Neural cell (in vitro differentiated cells): ENCODE results near the gene NFIA. TPM values are rescaled to one million over a fixed set of nuclear protein-coding genes. Genes with fewer than 3 reads are reported as not detected.

Experiments used
- H2AFZ ChIP-seq: fragments of 200-600, 300-800 bp; sonication (generic), shearing (Covaris generic); 2 replicates; pipeline ENCODE4 v1.6.0; 2014; ENCODE audit warnings: low read depth, mild to moderate bottlenecking, antibody characterized with exemption, low read length, moderate library complexity
- H3F3A ChIP-seq: fragments of 200-600 bp; shearing (Covaris generic); 2 replicates; pipeline ENCODE4 v1.6.1; 2016; ENCODE audit warnings: mild to moderate bottlenecking, moderate library complexity, mixed read lengths, antibody characterized with exemption, low read length; ENCODE audit not compliant: insufficient read depth, poor library complexity, severe bottlenecking
- H3K27ac ChIP-seq: fragments of 200-600, 300-800 bp; sonication (generic), shearing (Covaris generic); 2 replicates; pipeline ENCODE4 v1.5.1; 2014; ENCODE audit warnings: mild to moderate bottlenecking, low read length, moderate library complexity
- H3K27me3 ChIP-seq: fragments of 300-800, 200-600 bp; sonication (generic), shearing (Covaris generic); 2 replicates; pipeline ENCODE4 v1.6.0; 2014; ENCODE audit warnings: mild to moderate bottlenecking, low read depth, low read length, moderate library complexity; ENCODE audit not compliant: insufficient read depth
- H3K36me3 ChIP-seq: fragments of 300-800, 200-600 bp; sonication (generic), shearing (Covaris generic); 2 replicates; pipeline ENCODE4 v1.5.1; 2014; ENCODE audit warnings: mild to moderate bottlenecking, antibody characterized with exemption, low read length, moderate library complexity; ENCODE audit not compliant: insufficient read depth
- H3K4me2 ChIP-seq: fragments of 300-800, 200-600 bp; sonication (generic), shearing (Covaris generic); 2 replicates; pipeline ENCODE4 v1.6.0; 2014; ENCODE audit warnings: mild to moderate bottlenecking, low read length
- H3K4me3 ChIP-seq: fragments of 300-800, 200-600 bp; sonication (generic), shearing (Covaris generic); 2 replicates; pipeline ENCODE4 v1.5.1; 2014; ENCODE audit warnings: mild to moderate bottlenecking, low read length, moderate library complexity
- H3K79me2 ChIP-seq: fragments of 200-600 bp; shearing (Covaris generic); replicated peaks from 2 replicates; pipeline ENCODE4 v1.6.0; 2014; ENCODE audit warnings: mild to moderate bottlenecking, low read length, moderate library complexity; ENCODE audit not compliant: insufficient read depth
- H3K9ac ChIP-seq: fragments of 300-800, 200-600 bp; sonication (generic), shearing (Covaris generic); 2 replicates; pipeline ENCODE4 v1.6.1; 2016; ENCODE audit warnings: mild to moderate bottlenecking, low read length, mixed read lengths
- H3K9me2 ChIP-seq: fragments of 200-600 bp; shearing (Covaris generic); 2 replicates; pipeline ENCODE4 v1.6.1; 2016; ENCODE audit warnings: mild to moderate bottlenecking, low read length, mixed read lengths; ENCODE audit not compliant: insufficient read depth
- H3K9me3 ChIP-seq: fragments of 200-600, 300-800 bp; sonication (generic), shearing (Covaris generic); 2 replicates; pipeline ENCODE4 v1.6.1; 2016; ENCODE audit warnings: mild to moderate bottlenecking, mixed run types, low read length, moderate library complexity, mixed read lengths
- H4K20me1 ChIP-seq: fragments of 200-600 bp; shearing (Covaris generic); 2 replicates; pipeline ENCODE4 v1.6.1; 2016; ENCODE audit warnings: mild to moderate bottlenecking, mixed run types; ENCODE audit not compliant: insufficient read depth
- EP300 ChIP-seq: fragments of 450-650 bp; conservative IDR thresholded peaks from 2 replicates; pipeline ENCODE4 v1.6.1; 2014; ENCODE audit warnings: antibody characterized with exemption, mild to moderate bottlenecking, moderate library complexity; ENCODE audit not compliant: poor library complexity, severe bottlenecking
- EZH2 ChIP-seq: fragments of 200-600, 300-800 bp; shearing (Covaris generic), sonication (generic); IDR thresholded peaks from 2 replicates; pipeline ENCODE4 v1.6.1; 2014; ENCODE audit warnings: antibody characterized with exemption, low read length, borderline replicate concordance, mild to moderate bottlenecking; ENCODE audit not compliant: insufficient read depth, poor library complexity, severe bottlenecking
- MXI1 ChIP-seq: fragments of 450-650 bp; conservative IDR thresholded peaks from 2 replicates; pipeline ENCODE4 v1.6.1; 2014; ENCODE audit warnings: antibody characterized with exemption, mild to moderate bottlenecking; ENCODE audit not compliant: poor library complexity, severe bottlenecking
- POLR2AphosphoS5 ChIP-seq: IDR thresholded peaks from 2 replicates; pipeline ENCODE4 v1.6.1; 2012
- RAD21 ChIP-seq: fragments of 450-650 bp; conservative IDR thresholded peaks from 2 replicates; pipeline ENCODE4 v1.6.1; 2014; ENCODE audit warnings: antibody characterized with exemption, mild to moderate bottlenecking, moderate library complexity
- SMC3 ChIP-seq: fragments of 450-650 bp; conservative IDR thresholded peaks from 2 replicates; pipeline ENCODE4 v1.6.1; 2014; ENCODE audit warnings: antibody characterized with exemption, mild to moderate bottlenecking, moderate library complexity; ENCODE audit not compliant: poor library complexity
- TAF1 ChIP-seq: IDR thresholded peaks from 2 replicates; pipeline ENCODE4 v1.6.1; 2012; ENCODE audit warnings: low read depth
- polyA plus RNA-seq: library from polyadenylated mRNA; depleted of rRNA; stranded (reverse); fragments of >200 nt; gene quantifications from 2 replicates; pipeline ENCODE4 v1.2.3, GENCODE V29; 2014
- TF ChIP-seq, protein P1 (sequence below): IDR thresholded peaks from 2 replicates; pipeline ENCODE4 v1.6.1; 2012; ENCODE audit warnings: borderline replicate concordance
- TF ChIP-seq, protein P2 (sequence below): fragments of 450-650 bp; IDR thresholded peaks from 2 replicates; pipeline ENCODE4 v1.5.1; 2014; ENCODE audit warnings: antibody characterized with exemption, mild to moderate bottlenecking, moderate library complexity; ENCODE audit not compliant: poor library complexity, severe bottlenecking

The NFIA gene
- polyA plus RNA-seq, 1 donor from 2014 or later: 0.47 TPM

DNA sequence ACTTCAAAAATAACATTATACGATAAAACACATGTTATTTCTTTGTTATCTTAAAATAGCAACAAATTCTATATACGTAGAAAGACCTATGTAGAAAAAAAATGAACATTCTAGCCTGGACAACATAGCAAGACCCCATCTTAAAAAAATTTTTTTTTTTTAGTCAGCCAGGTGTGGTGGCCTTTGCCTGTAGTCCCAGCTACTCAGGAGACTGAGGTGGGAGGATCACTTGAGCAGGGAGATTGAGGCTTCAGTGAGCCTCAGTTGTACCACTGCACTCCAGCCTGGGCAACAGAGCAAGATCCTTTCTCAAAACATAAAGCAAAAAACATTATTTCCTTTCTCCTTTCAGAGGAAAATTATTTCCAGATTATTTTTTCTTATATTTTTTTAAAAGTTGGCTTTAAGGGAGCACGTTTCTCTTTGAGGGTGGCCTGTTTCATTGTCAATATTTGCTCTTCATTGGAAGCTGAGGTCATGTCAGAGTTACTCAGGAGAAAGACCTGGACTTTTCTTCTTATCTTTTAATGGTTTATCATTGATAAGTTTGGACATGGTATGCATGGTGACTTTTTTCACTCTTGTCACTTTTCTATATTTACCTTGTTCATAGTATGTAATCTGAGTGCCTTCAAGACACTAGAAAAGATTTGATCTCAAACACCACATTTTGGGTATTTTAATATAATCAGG lies 32.0 kb downstream of the NFIA start:
- no peaks in the 10 kb centered on the region for H3K79me2 ChIP-seq
- H3K9ac ChIP-seq: no peak overlapping the region
- H3K9me2 ChIP-seq: no peaks in the 10 kb centered on the region
- no peak overlapping the region for H3K4me2 ChIP-seq
- H3K4me3 ChIP-seq: no peak overlapping the region
- no peak overlapping the region for H2AFZ ChIP-seq
- H3K9me3 ChIP-seq: no peaks in the 10 kb centered on the region
- no peaks in the 10 kb centered on the region for H3K36me3 ChIP-seq
- H3K27ac ChIP-seq: no peak overlapping the region
- TF ChIP-seq, protein P1, sequence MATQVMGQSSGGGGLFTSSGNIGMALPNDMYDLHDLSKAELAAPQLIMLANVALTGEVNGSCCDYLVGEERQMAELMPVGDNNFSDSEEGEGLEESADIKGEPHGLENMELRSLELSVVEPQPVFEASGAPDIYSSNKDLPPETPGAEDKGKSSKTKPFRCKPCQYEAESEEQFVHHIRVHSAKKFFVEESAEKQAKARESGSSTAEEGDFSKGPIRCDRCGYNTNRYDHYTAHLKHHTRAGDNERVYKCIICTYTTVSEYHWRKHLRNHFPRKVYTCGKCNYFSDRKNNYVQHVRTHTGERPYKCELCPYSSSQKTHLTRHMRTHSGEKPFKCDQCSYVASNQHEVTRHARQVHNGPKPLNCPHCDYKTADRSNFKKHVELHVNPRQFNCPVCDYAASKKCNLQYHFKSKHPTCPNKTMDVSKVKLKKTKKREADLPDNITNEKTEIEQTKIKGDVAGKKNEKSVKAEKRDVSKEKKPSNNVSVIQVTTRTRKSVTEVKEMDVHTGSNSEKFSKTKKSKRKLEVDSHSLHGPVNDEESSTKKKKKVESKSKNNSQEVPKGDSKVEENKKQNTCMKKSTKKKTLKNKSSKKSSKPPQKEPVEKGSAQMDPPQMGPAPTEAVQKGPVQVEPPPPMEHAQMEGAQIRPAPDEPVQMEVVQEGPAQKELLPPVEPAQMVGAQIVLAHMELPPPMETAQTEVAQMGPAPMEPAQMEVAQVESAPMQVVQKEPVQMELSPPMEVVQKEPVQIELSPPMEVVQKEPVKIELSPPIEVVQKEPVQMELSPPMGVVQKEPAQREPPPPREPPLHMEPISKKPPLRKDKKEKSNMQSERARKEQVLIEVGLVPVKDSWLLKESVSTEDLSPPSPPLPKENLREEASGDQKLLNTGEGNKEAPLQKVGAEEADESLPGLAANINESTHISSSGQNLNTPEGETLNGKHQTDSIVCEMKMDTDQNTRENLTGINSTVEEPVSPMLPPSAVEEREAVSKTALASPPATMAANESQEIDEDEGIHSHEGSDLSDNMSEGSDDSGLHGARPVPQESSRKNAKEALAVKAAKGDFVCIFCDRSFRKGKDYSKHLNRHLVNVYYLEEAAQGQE: no peak
- TF ChIP-seq, protein P2, sequence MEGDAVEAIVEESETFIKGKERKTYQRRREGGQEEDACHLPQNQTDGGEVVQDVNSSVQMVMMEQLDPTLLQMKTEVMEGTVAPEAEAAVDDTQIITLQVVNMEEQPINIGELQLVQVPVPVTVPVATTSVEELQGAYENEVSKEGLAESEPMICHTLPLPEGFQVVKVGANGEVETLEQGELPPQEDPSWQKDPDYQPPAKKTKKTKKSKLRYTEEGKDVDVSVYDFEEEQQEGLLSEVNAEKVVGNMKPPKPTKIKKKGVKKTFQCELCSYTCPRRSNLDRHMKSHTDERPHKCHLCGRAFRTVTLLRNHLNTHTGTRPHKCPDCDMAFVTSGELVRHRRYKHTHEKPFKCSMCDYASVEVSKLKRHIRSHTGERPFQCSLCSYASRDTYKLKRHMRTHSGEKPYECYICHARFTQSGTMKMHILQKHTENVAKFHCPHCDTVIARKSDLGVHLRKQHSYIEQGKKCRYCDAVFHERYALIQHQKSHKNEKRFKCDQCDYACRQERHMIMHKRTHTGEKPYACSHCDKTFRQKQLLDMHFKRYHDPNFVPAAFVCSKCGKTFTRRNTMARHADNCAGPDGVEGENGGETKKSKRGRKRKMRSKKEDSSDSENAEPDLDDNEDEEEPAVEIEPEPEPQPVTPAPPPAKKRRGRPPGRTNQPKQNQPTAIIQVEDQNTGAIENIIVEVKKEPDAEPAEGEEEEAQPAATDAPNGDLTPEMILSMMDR: no peak
- H4K20me1 ChIP-seq: no peaks in the 10 kb centered on the region
- H3F3A ChIP-seq: no peaks in the 10 kb centered on the region
- no peaks in the 10 kb centered on the region for H3K27me3 ChIP-seq

DNA sequence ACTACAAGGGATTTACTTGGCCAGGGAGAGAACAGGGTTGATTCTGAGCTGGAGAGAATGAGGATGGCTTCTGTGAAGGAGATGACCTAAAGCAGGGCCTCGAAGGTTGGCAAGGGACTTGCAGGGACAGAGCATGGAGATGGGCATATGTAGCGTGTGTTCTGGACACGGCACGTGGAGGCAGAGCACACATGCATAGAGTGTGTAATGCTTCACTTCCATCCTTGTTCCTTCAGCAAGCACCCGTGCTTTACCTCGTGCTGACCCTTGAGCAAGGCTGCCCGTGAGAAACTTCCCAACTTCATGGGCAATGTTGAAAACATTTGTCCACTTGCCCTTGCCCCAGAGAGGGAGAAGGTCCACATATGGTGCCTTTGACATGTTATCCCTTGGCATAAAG lies 33.1 kb downstream of the NFIA start:
- Histone ChIP-seq H3K9me3 (no peaks in the 10 kb centered on the region), H3K79me2 (no peaks in the 10 kb centered on the region), H3K27me3 (no peaks in the 10 kb centered on the region), H3K4me2 (no peak overlapping the region), H3K9me2 (no peaks in the 10 kb centered on the region), H3F3A (no peaks in the 10 kb centered on the region), H3K27ac (no peak overlapping the region), H4K20me1 (no peaks in the 10 kb centered on the region), H3K9ac (no peak overlapping the region), H2AFZ (no peak overlapping the region), H3K36me3 (no peaks in the 10 kb centered on the region), H3K4me3 (no peak overlapping the region)
- TF ChIP-seq EP300 (no peak), RAD21 (no peak), EZH2 (no peak), SMC3 (no peak), POLR2AphosphoS5 (no peak), TAF1 (no peak), MXI1 (no peak)
- TF ChIP-seq, protein P2: no peak
- TF ChIP-seq, protein P1: no peak
